Body of pancreas (tissue), 4 donors: Measurements from ENCODE around the gene GOLGA6A.
"Not testable (repeated sequence)": the region's sequence is repeated elsewhere in the genome, so short reads cannot be mapped to it uniquely, and the experiment has no call there.

Source experiments
- CTCF ChIP-seq, 7 experiments: fragments of 450-650 bp in 4 of 7; fragments of 200-600 bp in 3 of 7; sonication (generic) in 3 of 7; IDR thresholded peaks; one replicate each; pipeline ENCODE4 v1.5.1; 2016 to 2019; ENCODE audit warnings: antibody characterized with exemption in 7 of 7
- POLR2A ChIP-seq, 3 donors: fragments of 450-650 bp; IDR thresholded peaks; one replicate each; pipeline ENCODE4 v1.6.1; 2016; ENCODE audit warnings: antibody characterized with exemption in 3 of 3, mild to moderate bottlenecking in 2 of 3

- not testable (repeated sequence) for TF ChIP-seq CTCF, POLR2A (IDR thresholded peaks at IDR 0.05)
Measured at GRCh38 chr15:74095610-74096009, 13.3 kb upstream of the GOLGA6A start.
